Measurements from ENCODE around the gene SUN2.

Gene SUN2

DNA sequence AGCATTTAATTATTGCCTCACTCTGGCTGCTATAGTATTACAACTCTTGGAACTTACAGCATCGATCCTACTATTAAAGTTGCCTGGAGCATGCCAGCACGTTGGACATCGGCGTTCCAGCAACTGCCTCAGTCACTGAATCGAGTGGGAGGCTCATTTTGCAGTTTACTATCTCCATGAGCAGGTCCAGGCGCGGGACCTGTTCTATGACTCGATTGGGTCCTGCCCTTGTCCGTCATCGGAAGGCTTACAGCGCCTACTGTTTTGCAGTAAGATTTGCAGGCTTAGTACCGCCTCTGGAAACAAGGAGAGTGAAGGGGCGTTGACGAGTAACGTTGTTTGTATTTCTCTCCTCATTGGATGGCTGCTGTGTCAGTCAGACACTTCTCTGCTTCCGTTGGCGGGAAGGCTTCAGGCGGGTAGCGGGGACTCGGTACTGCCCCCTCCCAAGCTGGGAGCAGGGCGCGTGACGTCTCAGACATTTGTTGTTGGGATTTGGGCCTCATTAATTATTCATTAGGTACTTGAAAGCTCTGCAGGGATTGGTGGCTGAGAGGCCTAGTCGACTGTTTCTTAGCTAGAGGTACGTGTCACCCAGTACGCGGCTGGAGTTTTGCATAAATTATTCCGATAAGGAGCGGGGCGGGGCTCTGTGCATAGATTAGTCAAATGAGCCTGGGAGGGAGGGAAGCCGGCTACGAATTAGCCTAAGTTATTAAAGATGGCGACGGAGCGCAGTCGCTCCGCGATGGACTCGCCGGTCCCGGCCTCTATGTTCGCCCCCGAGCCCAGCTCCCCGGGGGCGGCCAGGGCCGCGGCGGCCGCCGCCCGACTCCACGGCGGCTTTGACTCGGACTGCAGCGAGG lies 50.3 kb downstream of the SUN2 start, which contains the start of gene GTPBP1 (continued):
- TF ChIP-seq ZNF558 (tag by site-specific recombination; IDR thresholded peaks at IDR 0.05) (no peak; the same call in 1 of the 2 replicates), ZNF585B (tag by site-specific recombination; IDR thresholded peaks at IDR 0.05) (no peak), ZNF211 (tag by site-specific recombination; IDR thresholded peaks at IDR 0.05; ENCODE audit: low read depth) (no peak), ZNF10 (tag by site-specific recombination; IDR thresholded peaks at IDR 0.05) (no peak), SCRT2 (tag by site-specific recombination; IDR thresholded peaks at IDR 0.05) (no peak), ZNF202 (tag by site-specific recombination; IDR thresholded peaks at IDR 0.05; ENCODE audit: borderline replicate concordance) (no peak), ZNF18 (tag by site-specific recombination; IDR thresholded peaks at IDR 0.05) (no peak), ZNF792 (tag by site-specific recombination; IDR thresholded peaks at IDR 0.05) (no peak), BCL11A (tag by site-specific recombination; IDR thresholded peaks at IDR 0.05; ENCODE audit: low read depth) (no peak), ZBTB8A (tag by site-specific recombination; IDR thresholded peaks at IDR 0.05) (peak; percentile 13; the same call in 1 of the 2 replicates), ZNF548 (tag by site-specific recombination; IDR thresholded peaks at IDR 0.05) (no peak), PBX3 (CRISPR knock-in tag; IDR thresholded peaks at IDR 0.05) (peak; percentile 100), HOXA7 (CRISPR knock-in tag; IDR thresholded peaks at IDR 0.05; ENCODE audit: borderline replicate concordance) (no peak), ZNF311 (tag by site-specific recombination; IDR thresholded peaks at IDR 0.05; ENCODE audit: borderline replicate concordance) (no peak), YY1 (tag by site-specific recombination; IDR thresholded peaks at IDR 0.05) (peak; percentile 84), HIC1 (tag by site-specific recombination; IDR thresholded peaks at IDR 0.05) (no peak), KLF1 (tag by site-specific recombination; IDR thresholded peaks at IDR 0.05) (peak; percentile 53), ZSCAN23 (tag by site-specific recombination; IDR thresholded peaks at IDR 0.05) (no peak), ZBTB48 (tag by site-specific recombination; IDR thresholded peaks at IDR 0.05) (no peak), ZEB2 (tag by site-specific recombination; IDR thresholded peaks at IDR 0.05) (peak; percentile 73), ZSCAN30 (tag by site-specific recombination; IDR thresholded peaks at IDR 0.05) (no peak), ATF2 (tag by site-specific recombination; IDR thresholded peaks at IDR 0.05; ENCODE audit: low read depth) (peak; percentile 41; the same call in 1 of the 2 replicates), ZNF354C (tag by site-specific recombination; IDR thresholded peaks at IDR 0.05; ENCODE audit: borderline replicate concordance, low read depth) (no peak), ZNF114 (tag by site-specific recombination; IDR thresholded peaks at IDR 0.05) (no peak), ZNF843 (tag by site-specific recombination; IDR thresholded peaks at IDR 0.05) (no peak), OSR2 (tag by site-specific recombination; IDR thresholded peaks at IDR 0.05) (peak; percentile 74)
- TF ChIP-seq, protein P1, sequence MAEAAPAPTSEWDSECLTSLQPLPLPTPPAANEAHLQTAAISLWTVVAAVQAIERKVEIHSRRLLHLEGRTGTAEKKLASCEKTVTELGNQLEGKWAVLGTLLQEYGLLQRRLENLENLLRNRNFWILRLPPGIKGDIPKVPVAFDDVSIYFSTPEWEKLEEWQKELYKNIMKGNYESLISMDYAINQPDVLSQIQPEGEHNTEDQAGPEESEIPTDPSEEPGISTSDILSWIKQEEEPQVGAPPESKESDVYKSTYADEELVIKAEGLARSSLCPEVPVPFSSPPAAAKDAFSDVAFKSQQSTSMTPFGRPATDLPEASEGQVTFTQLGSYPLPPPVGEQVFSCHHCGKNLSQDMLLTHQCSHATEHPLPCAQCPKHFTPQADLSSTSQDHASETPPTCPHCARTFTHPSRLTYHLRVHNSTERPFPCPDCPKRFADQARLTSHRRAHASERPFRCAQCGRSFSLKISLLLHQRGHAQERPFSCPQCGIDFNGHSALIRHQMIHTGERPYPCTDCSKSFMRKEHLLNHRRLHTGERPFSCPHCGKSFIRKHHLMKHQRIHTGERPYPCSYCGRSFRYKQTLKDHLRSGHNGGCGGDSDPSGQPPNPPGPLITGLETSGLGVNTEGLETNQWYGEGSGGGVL (tag by site-specific recombination; IDR thresholded peaks at IDR 0.05) = no peak
- TF ChIP-seq, protein P2, sequence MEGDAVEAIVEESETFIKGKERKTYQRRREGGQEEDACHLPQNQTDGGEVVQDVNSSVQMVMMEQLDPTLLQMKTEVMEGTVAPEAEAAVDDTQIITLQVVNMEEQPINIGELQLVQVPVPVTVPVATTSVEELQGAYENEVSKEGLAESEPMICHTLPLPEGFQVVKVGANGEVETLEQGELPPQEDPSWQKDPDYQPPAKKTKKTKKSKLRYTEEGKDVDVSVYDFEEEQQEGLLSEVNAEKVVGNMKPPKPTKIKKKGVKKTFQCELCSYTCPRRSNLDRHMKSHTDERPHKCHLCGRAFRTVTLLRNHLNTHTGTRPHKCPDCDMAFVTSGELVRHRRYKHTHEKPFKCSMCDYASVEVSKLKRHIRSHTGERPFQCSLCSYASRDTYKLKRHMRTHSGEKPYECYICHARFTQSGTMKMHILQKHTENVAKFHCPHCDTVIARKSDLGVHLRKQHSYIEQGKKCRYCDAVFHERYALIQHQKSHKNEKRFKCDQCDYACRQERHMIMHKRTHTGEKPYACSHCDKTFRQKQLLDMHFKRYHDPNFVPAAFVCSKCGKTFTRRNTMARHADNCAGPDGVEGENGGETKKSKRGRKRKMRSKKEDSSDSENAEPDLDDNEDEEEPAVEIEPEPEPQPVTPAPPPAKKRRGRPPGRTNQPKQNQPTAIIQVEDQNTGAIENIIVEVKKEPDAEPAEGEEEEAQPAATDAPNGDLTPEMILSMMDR (tag by site-specific recombination; IDR thresholded peaks at IDR 0.05) = peak; percentile 78
- TF ChIP-seq, protein P3, sequence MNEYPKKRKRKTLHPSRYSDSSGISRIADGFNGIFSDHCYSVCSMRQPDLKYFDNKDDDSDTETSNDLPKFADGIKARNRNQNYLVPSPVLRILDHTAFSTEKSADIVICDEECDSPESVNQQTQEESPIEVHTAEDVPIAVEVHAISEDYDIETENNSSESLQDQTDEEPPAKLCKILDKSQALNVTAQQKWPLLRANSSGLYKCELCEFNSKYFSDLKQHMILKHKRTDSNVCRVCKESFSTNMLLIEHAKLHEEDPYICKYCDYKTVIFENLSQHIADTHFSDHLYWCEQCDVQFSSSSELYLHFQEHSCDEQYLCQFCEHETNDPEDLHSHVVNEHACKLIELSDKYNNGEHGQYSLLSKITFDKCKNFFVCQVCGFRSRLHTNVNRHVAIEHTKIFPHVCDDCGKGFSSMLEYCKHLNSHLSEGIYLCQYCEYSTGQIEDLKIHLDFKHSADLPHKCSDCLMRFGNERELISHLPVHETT (tag by site-specific recombination; IDR thresholded peaks at IDR 0.05) = no peak

Measured in HEK293 (cell line).